Smooth muscle cell (in vitro differentiated cells): ENCODE results near the gene ZNF28. TPM values are rescaled to one million over a fixed set of nuclear protein-coding genes. Genes with fewer than 3 reads are reported as not detected.
"Not testable (repeated sequence)": the region's sequence is repeated elsewhere in the genome, so short reads cannot be mapped to it uniquely, and the experiment has no call there.

Experiments used
- DNase-seq: peaks from one replicate; lab custom pipeline; 2025; ENCODE audit not compliant: unreplicated experiment; lab: John Stamatoyannopoulos, UW
- H2AFZ ChIP-seq: fragments of 200-600 bp; sonication (generic); 2 replicates; pipeline ENCODE4 v1.6.0; 2016; ENCODE audit warnings: antibody characterized with exemption, low read depth, mild to moderate bottlenecking
- H3F3A ChIP-seq: fragments of 200-600 bp; sonication (generic); 2 replicates; pipeline ENCODE4 v1.6.0; 2017; ENCODE audit warnings: antibody characterized with exemption, low read depth
- H3K27ac ChIP-seq: fragments of 200-600 bp; sonication (generic); 2 replicates; pipeline ENCODE4 v1.5.1; 2016; ENCODE audit warnings: low read depth, mild to moderate bottlenecking
- H3K27me3 ChIP-seq: fragments of 200-600 bp; sonication (generic); 2 replicates; pipeline ENCODE4 v1.6.1; 2016; ENCODE audit warnings: low read depth, mild to moderate bottlenecking
- H3K36me3 ChIP-seq: fragments of 200-600 bp; sonication (generic); 2 replicates; pipeline ENCODE4 v1.5.1; 2016; ENCODE audit warnings: low read depth
- H3K4me1 ChIP-seq: fragments of 200-600 bp; sonication (generic); 2 replicates; pipeline ENCODE4 v1.5.1; 2016; ENCODE audit warnings: low read depth
- H3K4me2 ChIP-seq: fragments of 200-600 bp; sonication (generic); 2 replicates; pipeline ENCODE4 v1.6.0; 2016; ENCODE audit warnings: mild to moderate bottlenecking
- H3K4me3 ChIP-seq: fragments of 200-600 bp; sonication (generic); 2 replicates; pipeline ENCODE4 v1.5.1; 2016; ENCODE audit warnings: mild to moderate bottlenecking
- H3K79me2 ChIP-seq: fragments of 200-600 bp; sonication (generic); 2 replicates; pipeline ENCODE4 v1.6.0; 2016; ENCODE audit warnings: low read depth, mild to moderate bottlenecking
- H3K9ac ChIP-seq: fragments of 200-600 bp; sonication (generic); 2 replicates; pipeline ENCODE4 v1.6.0; 2016; ENCODE audit warnings: low read depth
- H3K9me3 ChIP-seq: fragments of 200-600 bp; sonication (generic); replicated peaks from 2 replicates; pipeline ENCODE4 v1.5.1; 2016; ENCODE audit warnings: low read depth
- H4K20me1 ChIP-seq: fragments of 200-600 bp; sonication (generic); 2 replicates; pipeline ENCODE4 v1.6.0; 2016; ENCODE audit warnings: low read depth
- WGBS: methylation state at CpG from one replicate; pipeline ENCODE4 v1.1.7; 2016; ENCODE audit warnings: low lambda C conversion rate; 5-methylcytosine and 5-hydroxymethylcytosine counted together
- polyA plus RNA-seq: library from polyadenylated mRNA; unstranded; fragments of >200 nt; fragmentation: Nextera tagmentation; extraction: Ambion mirVana; gene quantifications from 2 replicates; pipeline ENCODE4 v1.2.1, GENCODE V29; 2016
- total RNA-seq: library from RNA; depleted of rRNA; stranded (reverse); fragments of >200 nt; gene quantifications from 2 replicates; pipeline ENCODE4 v1.2.3, GENCODE V29; 2014

The ZNF28 gene
- total RNA-seq (15.6 TPM in 2 replicates), polyA plus RNA-seq (10.7 and 14.3 TPM in 2 replicates)

- WGBS = 5% methylated on average over 28 of the region's 44 CpGs
- not testable (repeated sequence) for H3F3A ChIP-seq, H3K36me3 ChIP-seq, H3K27ac ChIP-seq, H3K9me3 ChIP-seq, H3K79me2 ChIP-seq, H3K27me3 ChIP-seq, H3K4me1 ChIP-seq, H4K20me1 ChIP-seq
- peak within 1 kb of the TSS; percentile 84 for H3K4me3 ChIP-seq
- H3K9ac ChIP-seq = peak within 1 kb of the TSS; percentile 76
- peak within 1 kb of the TSS; percentile 79 for H2AFZ ChIP-seq
- H3K4me2 ChIP-seq = peak within 1 kb of the TSS; percentile 93
- peak; percentile 14 for DNase-seq
Observed at GRCh38 chr19:52821204-52821960, at the start of gene ZNF28. TSS of gene ZNF28 (minus strand) at chr19:52821633. CDS start at chr19:52817958, 3,675 bp downstream.

GRCh38 chr19:52868031-52868430 is 46.6 kb upstream of the ZNF28 start:
- not testable (repeated sequence) for DNase-seq, H3K9me3 ChIP-seq, H3K27me3 ChIP-seq, H3K9ac ChIP-seq, H3K4me1 ChIP-seq, H4K20me1 ChIP-seq, H3F3A ChIP-seq, H3K27ac ChIP-seq, H3K4me2 ChIP-seq, H3K4me3 ChIP-seq, H3K79me2 ChIP-seq, H2AFZ ChIP-seq, H3K36me3 ChIP-seq
- WGBS = 82% methylated on average over 11 of the region's 11 CpGs

GRCh38 chr19:52857378-52858191 is 36.2 kb upstream of the ZNF28 start, which contains the start of gene ZNF468:
TSS of gene ZNF468 (minus strand) at chr19:52857619. CDS start at chr19:52854272, 3,347 bp downstream.
- not testable (repeated sequence) for H3K9me3 ChIP-seq, H3K36me3 ChIP-seq, H3K27me3 ChIP-seq, H4K20me1 ChIP-seq, H3F3A ChIP-seq, H3K79me2 ChIP-seq, H3K4me1 ChIP-seq
- Histone ChIP-seq H3K4me2 (peak within 1 kb of the TSS; percentile 96), H3K4me3 (peak within 1 kb of the TSS; percentile 74), H2AFZ (peak within 1 kb of the TSS; percentile 70), H3K27ac (peak within 1 kb of the TSS; percentile 85), H3K9ac (peak within 1 kb of the TSS; percentile 82)
- 4% methylated on average over 42 of the region's 43 CpGs for WGBS
- peak; percentile 53 for DNase-seq

- H3K36me3 ChIP-seq, H3K27me3 ChIP-seq, DNase-seq, H3K9me3 ChIP-seq, H3K79me2 ChIP-seq, H4K20me1 ChIP-seq, H3F3A ChIP-seq, H3K4me1 ChIP-seq: not testable (repeated sequence)
- peak overlapping the region; percentile 82 for H3K9ac ChIP-seq
- peak overlapping the region; percentile 70 for H2AFZ ChIP-seq
- H3K4me3 ChIP-seq = peak overlapping the region; percentile 74
- peak overlapping the region; percentile 85 for H3K27ac ChIP-seq
- H3K4me2 ChIP-seq = peak overlapping the region; percentile 96
- WGBS = 3% methylated on average over 26 of the region's 31 CpGs
Observed at GRCh38 chr19:52856540-52857377, 35.3 kb upstream of the ZNF28 start.

GRCh38 chr19:52847352-52847751 is 25.9 kb upstream of the ZNF28 start:
- not testable (repeated sequence) for H2AFZ ChIP-seq, H4K20me1 ChIP-seq, DNase-seq, H3K4me3 ChIP-seq, H3K27ac ChIP-seq, H3K4me1 ChIP-seq, H3K79me2 ChIP-seq, H3K9ac ChIP-seq, H3K27me3 ChIP-seq, H3F3A ChIP-seq, H3K4me2 ChIP-seq
- 78% methylated on average over 5 of the region's 5 CpGs for WGBS
- Histone ChIP-seq H3K9me3 (peaks cover 20% of the 10 kb centered on the region), H3K36me3 (peaks cover 59% of the 10 kb centered on the region)

- WGBS = 97% methylated on average over 10 of the region's 10 CpGs
- H2AFZ ChIP-seq, H3K9ac ChIP-seq, H3K27ac ChIP-seq, H4K20me1 ChIP-seq, H3F3A ChIP-seq, H3K4me1 ChIP-seq, H3K27me3 ChIP-seq, H3K4me3 ChIP-seq, DNase-seq, H3K4me2 ChIP-seq, H3K79me2 ChIP-seq: not testable (repeated sequence)
- Histone ChIP-seq H3K9me3 (peaks cover 56% of the 10 kb centered on the region), H3K36me3 (peaks cover 80% of the 10 kb centered on the region)
Observed at GRCh38 chr19:52840825-52841465, 19.5 kb upstream of the ZNF28 start.

- H2AFZ ChIP-seq, H3K9me3 ChIP-seq, H3K79me2 ChIP-seq, DNase-seq, H3K4me1 ChIP-seq, H3K27me3 ChIP-seq, H3K4me3 ChIP-seq, H3F3A ChIP-seq, H3K9ac ChIP-seq, H3K27ac ChIP-seq, H4K20me1 ChIP-seq, H3K4me2 ChIP-seq: not testable (repeated sequence)
- WGBS = 90% methylated on average over 1 of the region's 1 CpG
- peaks cover 15% of the 10 kb centered on the region for H3K36me3 ChIP-seq
Observed at GRCh38 chr19:52834289-52834688, 12.9 kb upstream of the ZNF28 start.
